Natural killer cell (primary cell): ENCODE results near the gene LEF1. TPM values are rescaled to one million over a fixed set of nuclear protein-coding genes. Genes with fewer than 3 reads are reported as not detected.

Source experiments
- ATAC-seq, 3 donors: fragments of 150-1000 bp in 2 of 3; fragments of 200-7000 bp in 1 of 3; cut with Tn5 transposase; 1 replicate in 1 of 3; 2 replicates in 2 of 3; pipeline ENCODE4 v1.10.0; 2021; ENCODE audit warnings: mild to moderate bottlenecking in 2 of 3, moderate library complexity in 2 of 3
- DNase-seq, 2 donors: peaks; one replicate each; pipeline versions ENCODE4 v3.0.0 to v3.0.0-alpha.2; 2013 to 2021; ENCODE audit warnings: mixed read lengths in 1 of 2
- H3K27ac ChIP-seq: one replicate; pipeline ENCODE4 v1.5.1; 2013; ENCODE audit warnings: mild to moderate bottlenecking, low read length
- H3K27me3 ChIP-seq: one replicate; pipeline ENCODE4 v1.6.1; 2013; ENCODE audit warnings: low read length; ENCODE audit not compliant: control insufficient read depth, insufficient read depth
- H3K36me3 ChIP-seq: one replicate; pipeline ENCODE4 v1.6.1; 2013; ENCODE audit warnings: low read length; ENCODE audit not compliant: control insufficient read depth, insufficient read depth
- H3K4me1 ChIP-seq: one replicate; pipeline ENCODE4 v1.6.1; 2013; ENCODE audit warnings: low read length; ENCODE audit not compliant: control insufficient read depth, insufficient read depth
- H3K4me3 ChIP-seq: one replicate; pipeline ENCODE4 v1.5.1; 2013; ENCODE audit warnings: low read length
- H3K9me3 ChIP-seq: one replicate; pipeline ENCODE4 v1.6.1; 2013; ENCODE audit warnings: low read length; ENCODE audit not compliant: control insufficient read depth, insufficient read depth
- H3K27ac Mint-ChIP-seq, 2 donors: one replicate each; pipeline ENCODE4 v1.8.0; 2022; ENCODE audit warnings: mild to moderate bottlenecking in 2 of 2, mixed read lengths in 2 of 2, moderate library complexity in 1 of 2
- H3K27me3 Mint-ChIP-seq, 2 donors: one replicate each; pipeline ENCODE4 v1.8.0; 2022; ENCODE audit warnings: low read depth in 2 of 2, mixed read lengths in 2 of 2
- H3K36me3 Mint-ChIP-seq: one replicate; pipeline ENCODE4 v1.8.0; 2022; ENCODE audit warnings: mixed read lengths
- H3K4me1 Mint-ChIP-seq, 2 donors: one replicate each; pipeline ENCODE4 v1.8.0; 2022; ENCODE audit warnings: mixed read lengths in 2 of 2
- H3K4me3 Mint-ChIP-seq: one replicate; pipeline ENCODE4 v1.8.0; 2022; ENCODE audit warnings: mild to moderate bottlenecking, moderate library complexity, mixed read lengths
- H3K9me3 Mint-ChIP-seq, 2 donors: one replicate each; pipeline ENCODE4 v1.8.0; 2022; ENCODE audit warnings: mixed read lengths in 2 of 2
- CTCF ChIP-seq: fragments of 200-600 bp; IDR thresholded peaks from one replicate; pipeline ENCODE4 v1.8.0; 2022; ENCODE audit warnings: antibody characterized with exemption
- WGBS: methylation state at CpG from one replicate; pipeline ENCODE4 v1.1.7; 2013; ENCODE audit warnings: missing lambda C conversion rate; ENCODE audit not compliant: insufficient coverage; 5-methylcytosine and 5-hydroxymethylcytosine counted together
- intact Hi-C: fragments of 100-400 bp; cut with micrococcal nuclease; formaldehyde crosslinking; loops from one replicate; pipeline ENCODE4 v1.14.2; 2022
- total RNA-seq, 4 donors: library from RNA; stranded (reverse); fragments of 120-200 nt in 1 of 4; gene quantifications; one replicate each; pipeline versions ENCODE4 v1.2.3 to v1.2.4, GENCODE V29; 2013 to 2022

The LEF1 gene
- total RNA-seq, 3 donors from 2014 or later (not counting 1 experiment from before 2014, with no cell fraction given): 18.7 to 39.8 (median 24.5) TPM

- TF ChIP-seq CTCF: no peak
- Mint-ChIP-seq H3K4me3 (no peak overlapping the region), H3K27ac (no peak overlapping the region), H3K9me3 (peaks cover 0 to 2% of the 10 kb centered on the region in 2 donors), H3K27me3 (no peaks in the 10 kb centered on the region), H3K36me3 (no peaks in the 10 kb centered on the region), H3K4me1 (peaks cover 22 to 25% of the 10 kb centered on the region in 2 donors)
- no peaks in the 10 kb centered on the region for H3K27me3 ChIP-seq
- intact Hi-C loops: no loop called here
- no peaks in the 10 kb centered on the region for H3K36me3 ChIP-seq
- no peak overlapping the region for H3K27ac ChIP-seq
- WGBS: 71% methylated on average over 4 of the region's 4 CpGs
- H3K4me1 ChIP-seq: no peaks in the 10 kb centered on the region
- no peak overlapping the region for H3K4me3 ChIP-seq
- no peak for DNase-seq
- no peak for ATAC-seq
- H3K9me3 ChIP-seq: no peaks in the 10 kb centered on the region
Measured at GRCh38 chr4:108003982-108004515, 164.7 kb downstream of the LEF1 start.

- WGBS: 97% methylated on average over 2 of the region's 3 CpGs
- H3K4me3 ChIP-seq: no peak overlapping the region
- H3K36me3 Mint-ChIP-seq: no peaks in the 10 kb centered on the region
Measured at GRCh38 chr4:108001540-108002135, 167.1 kb downstream of the LEF1 start.

GRCh38 chr4:107999932-108000539, 168.7 kb downstream of the LEF1 start:
- Mint-ChIP-seq H3K9me3 (peaks cover 0 to 2% of the 10 kb centered on the region in 2 donors), H3K36me3 (no peaks in the 10 kb centered on the region), H3K4me3 (no peak overlapping the region), H3K4me1 (peaks cover 38 to 52% of the 10 kb centered on the region in 2 donors), H3K27me3 (no peaks in the 10 kb centered on the region), H3K27ac (no peak overlapping the region)
- ATAC-seq (no peak), DNase-seq (no peak)
- H3K4me3 ChIP-seq: no peak overlapping the region
- no peaks in the 10 kb centered on the region for H3K9me3 ChIP-seq
- TF ChIP-seq CTCF: no peak
- WGBS: 100% methylated on average over 1 of the region's 2 CpGs
- H3K4me1 ChIP-seq: no peaks in the 10 kb centered on the region
- H3K36me3 ChIP-seq: no peaks in the 10 kb centered on the region
- intact Hi-C loops: no loop called here
- H3K27ac ChIP-seq: no peak overlapping the region
- H3K27me3 ChIP-seq: no peaks in the 10 kb centered on the region

More at GRCh38 chr4:108001540-108002135, 167.1 kb downstream of the LEF1 start:
- no peak for TF ChIP-seq CTCF
- no peak for DNase-seq
- Mint-ChIP-seq H3K27ac (no peak overlapping the region), H3K4me1 (peaks cover 36 to 48% of the 10 kb centered on the region in 2 donors), H3K9me3 (peaks cover 0 to 2% of the 10 kb centered on the region in 2 donors), H3K4me3 (no peak overlapping the region), H3K27me3 (no peaks in the 10 kb centered on the region)
- H3K9me3 ChIP-seq: no peaks in the 10 kb centered on the region
- no peak overlapping the region for H3K27ac ChIP-seq
- H3K36me3 ChIP-seq: no peaks in the 10 kb centered on the region
- H3K4me1 ChIP-seq: no peaks in the 10 kb centered on the region
- intact Hi-C loops: no loop called here
- ATAC-seq: no peak
- no peaks in the 10 kb centered on the region for H3K27me3 ChIP-seq
